ENCODE data around the gene MBOAT1. TPM values are rescaled to one million over a fixed set of nuclear protein-coding genes. Genes with fewer than 3 reads are reported as not detected.

The MBOAT1 gene
- total RNA-seq, 1 donor from 2014 or later, result 34.9 TPM

DNA sequence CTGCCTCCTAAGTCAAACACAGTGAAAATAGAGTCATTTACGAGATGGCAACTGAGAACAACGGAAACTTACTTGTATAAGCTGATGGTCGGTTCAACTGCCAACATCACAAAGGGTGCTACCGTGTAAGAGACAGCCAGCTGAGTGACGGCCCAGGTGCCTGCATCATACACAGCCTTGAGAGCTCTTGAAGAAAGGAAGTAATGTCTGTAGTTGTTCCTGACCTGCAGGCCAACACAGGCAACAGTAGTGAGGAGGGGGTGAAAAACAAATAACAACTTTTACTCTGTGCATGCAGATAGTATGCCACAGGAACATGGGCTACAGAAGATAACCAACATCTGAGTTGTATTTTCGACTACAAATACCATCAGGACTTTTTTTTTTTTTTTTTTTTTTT lies 102.7 kb downstream of the MBOAT1 start:
- intact Hi-C loops (cut with micrococcal nuclease), result no loop called here

GRCh38 chr6:20105838-20106237 lies 106.4 kb downstream of the MBOAT1 start:
- intact Hi-C loops (cut with micrococcal nuclease), result no loop called here

GRCh38 chr6:20104696-20105095 lies 107.6 kb downstream of the MBOAT1 start:
- intact Hi-C loops (cut with micrococcal nuclease), result no loop called here

- intact Hi-C loops (cut with micrococcal nuclease), result no loop called here
Measured at GRCh38 chr6:20102397-20103073, 109.7 kb downstream of the MBOAT1 start.

DNA sequence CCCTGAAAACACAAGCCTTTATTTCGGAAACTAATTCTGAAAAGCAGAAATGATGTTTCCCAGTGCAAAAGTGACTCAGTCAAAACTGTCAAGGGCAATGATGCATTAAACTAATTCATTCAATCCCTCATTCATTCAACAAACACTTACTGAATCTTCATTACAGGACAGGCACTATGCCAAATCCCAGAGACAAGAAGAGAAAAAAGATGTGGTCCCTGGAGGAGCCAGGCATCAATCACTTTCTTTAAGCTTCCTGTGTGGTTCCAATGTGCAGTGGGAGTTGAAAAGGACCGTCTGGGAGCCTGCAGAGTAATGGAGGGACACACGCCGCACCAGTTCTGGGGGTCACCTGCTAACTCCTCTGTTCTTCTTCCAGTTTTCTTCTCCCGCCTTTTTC lies 113.1 kb downstream of the MBOAT1 start:
- intact Hi-C loops (cut with micrococcal nuclease), result no loop called here

DNA sequence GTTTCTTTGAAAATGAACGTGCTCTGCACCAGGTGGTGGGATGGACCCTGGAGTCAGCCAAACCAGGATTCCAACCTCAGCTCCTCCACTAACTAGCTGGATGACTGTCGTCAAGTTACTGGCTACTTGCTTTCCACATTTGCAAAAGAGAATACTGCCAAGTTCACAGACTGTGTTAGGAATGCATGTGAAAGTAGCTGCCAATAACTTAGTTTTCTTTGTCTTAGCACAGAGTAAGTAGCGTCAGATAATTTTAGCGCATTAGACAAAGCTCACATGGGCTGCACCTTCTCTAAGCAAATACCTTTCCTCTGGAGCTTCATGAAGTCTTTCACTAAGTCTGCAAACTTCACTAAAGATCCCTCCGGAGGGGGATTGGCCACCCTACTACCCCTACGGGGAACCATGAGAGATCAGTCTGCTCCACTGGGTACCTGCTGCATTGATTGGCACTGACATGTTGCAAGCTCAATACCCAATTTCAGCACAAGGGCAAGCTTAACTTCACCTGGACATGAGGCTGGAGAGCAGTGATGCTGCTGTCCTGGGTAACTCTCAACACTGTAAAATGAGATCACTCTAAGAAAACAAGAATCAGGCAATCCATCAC lies 113.9 kb downstream of the MBOAT1 start:
- intact Hi-C loops (cut with micrococcal nuclease), result no loop called here

- intact Hi-C loops (cut with micrococcal nuclease), result no loop called here
Measured at GRCh38 chr6:20096536-20096935, 115.7 kb downstream of the MBOAT1 start.

DNA sequence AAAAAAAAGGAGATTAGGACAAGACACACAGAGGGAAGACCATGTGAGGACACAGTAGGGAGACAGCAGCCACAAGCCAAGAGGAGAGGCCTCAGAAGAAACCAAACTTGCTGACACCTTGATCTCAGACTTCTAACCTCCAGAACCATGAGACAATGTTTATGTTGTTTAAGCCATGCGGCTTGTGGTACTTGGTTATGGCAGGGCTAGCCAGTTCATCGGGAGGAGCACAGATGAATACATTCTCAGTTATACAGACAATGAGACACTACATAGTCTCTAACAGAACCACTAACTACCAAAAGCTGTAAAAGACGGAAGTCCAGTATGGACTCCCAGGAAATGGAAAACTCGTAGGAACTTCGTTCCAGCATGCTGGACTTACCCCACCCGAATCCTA lies 116.8 kb downstream of the MBOAT1 start:
- intact Hi-C loops (cut with micrococcal nuclease), result no loop called here

DNA sequence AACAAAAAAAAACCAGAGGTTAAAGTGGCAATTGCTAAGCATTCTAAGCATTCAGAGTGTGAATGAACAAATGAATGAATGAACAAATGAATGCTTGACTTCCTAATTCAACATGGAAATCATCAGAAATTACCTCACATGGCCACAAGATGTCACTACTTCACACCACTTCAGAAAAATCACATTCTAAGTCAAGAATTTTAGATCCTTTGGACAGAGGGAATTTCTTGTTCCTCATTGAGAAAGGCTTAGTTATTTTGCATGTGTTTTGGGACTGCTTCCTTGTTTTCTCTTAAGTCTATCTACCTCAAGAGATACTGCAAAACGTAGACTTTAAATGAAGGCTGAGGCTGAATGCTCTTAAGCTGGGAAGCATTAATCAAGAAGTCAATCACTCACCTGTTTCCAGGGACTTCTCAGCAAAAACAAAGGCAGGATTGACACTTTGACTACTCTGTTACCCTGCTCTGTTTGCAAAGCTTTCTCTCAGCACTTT lies 120.2 kb downstream of the MBOAT1 start:
- intact Hi-C loops (cut with micrococcal nuclease), result loop anchor here (1.0 to 5.0 kb wide), 4 partner anchors 180 to 1500 kb away; partner anchors contain the start of gene SOX4

DNA sequence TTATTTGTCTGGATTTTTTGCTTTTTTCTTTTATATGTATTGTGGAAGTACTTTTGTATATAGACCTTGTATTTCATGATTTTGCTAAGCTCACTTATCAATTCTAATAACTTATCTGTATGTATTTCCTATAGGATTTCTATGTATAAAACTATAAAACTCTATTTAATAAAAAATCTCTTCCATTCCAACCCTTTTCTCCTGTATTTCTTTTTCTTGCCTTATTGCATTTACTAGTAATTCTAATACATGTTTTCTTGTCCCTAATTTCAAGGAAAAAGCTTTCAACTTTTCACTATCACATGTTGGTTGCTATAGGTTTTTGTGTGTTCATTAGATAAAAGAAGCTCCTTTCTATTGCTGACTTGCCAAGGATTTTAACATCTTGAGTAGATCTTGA lies 125.3 kb downstream of the MBOAT1 start:
- intact Hi-C loops (cut with micrococcal nuclease), result no loop called here

DNA sequence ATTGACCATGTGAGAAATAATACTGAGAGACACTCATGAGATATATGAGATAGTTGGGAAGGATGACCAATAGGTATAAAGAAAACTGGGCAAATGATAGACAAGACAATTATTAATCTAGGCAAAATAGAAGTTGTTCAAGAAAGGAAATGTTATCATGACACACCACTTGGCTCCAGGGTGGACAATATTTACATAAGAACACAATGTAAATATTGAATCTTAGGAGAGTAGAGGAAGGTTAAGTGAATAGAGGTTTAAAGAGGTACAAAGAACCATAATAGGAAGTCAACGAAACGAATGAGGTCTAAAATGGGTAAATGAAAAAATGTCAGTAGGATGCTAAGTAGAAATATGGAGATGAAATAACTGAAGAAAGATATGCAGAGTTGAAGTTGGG lies 126.5 kb downstream of the MBOAT1 start:
- intact Hi-C loops (cut with micrococcal nuclease), result no loop called here

- intact Hi-C loops (cut with micrococcal nuclease), result no loop called here
Measured at GRCh38 chr6:20084411-20084810, 127.9 kb downstream of the MBOAT1 start.

GRCh38 chr6:20071998-20072397 lies 140.3 kb downstream of the MBOAT1 start:
- intact Hi-C loops (cut with micrococcal nuclease), result no loop called here

DNA sequence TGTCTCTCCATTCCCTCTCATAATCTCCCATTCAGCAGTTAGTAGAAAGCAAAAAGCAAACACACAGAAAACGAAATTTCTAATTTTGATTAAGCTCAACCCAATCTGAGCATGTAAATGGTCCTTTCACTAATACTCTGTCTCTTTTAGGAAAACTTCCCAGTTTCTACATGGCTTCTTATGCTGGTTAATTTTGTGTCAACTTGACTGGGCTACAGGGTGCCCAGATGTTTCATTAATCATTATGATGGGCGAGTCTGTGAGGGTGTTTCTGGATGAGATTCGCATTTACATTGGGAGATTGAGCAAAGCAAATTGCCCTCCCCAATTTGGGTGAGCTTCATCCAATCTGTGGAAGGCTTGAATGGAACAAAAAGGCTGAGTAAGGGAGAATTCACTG lies 142.2 kb downstream of the MBOAT1 start:
- intact Hi-C loops (cut with micrococcal nuclease), result no loop called here

GRCh38 chr6:20069021-20069522 lies 143.2 kb downstream of the MBOAT1 start:
- intact Hi-C loops (cut with micrococcal nuclease), result no loop called here

- intact Hi-C loops (cut with micrococcal nuclease), result no loop called here
Measured at GRCh38 chr6:20068421-20068988, 143.8 kb downstream of the MBOAT1 start.

- intact Hi-C loops (cut with micrococcal nuclease), result no loop called here
Measured at GRCh38 chr6:20061952-20062351, 150.3 kb downstream of the MBOAT1 start.

DNA sequence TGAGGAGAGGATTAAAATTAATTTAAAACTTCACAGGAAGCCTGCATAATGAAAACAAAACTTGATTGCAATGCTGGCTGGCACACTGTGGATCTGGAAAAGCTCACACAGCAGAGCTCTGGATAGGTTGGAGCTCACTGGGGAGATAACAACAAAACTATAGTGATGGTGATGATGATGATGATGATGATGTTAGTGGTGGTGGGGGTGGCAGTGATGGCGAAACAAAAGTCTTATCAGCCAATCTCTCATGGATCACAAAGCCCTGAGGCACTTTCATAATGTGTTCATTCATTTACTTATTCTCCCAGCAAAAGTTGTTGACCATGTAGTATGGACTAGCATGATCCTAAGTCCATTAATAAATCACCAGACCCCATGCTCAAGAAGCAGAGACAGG lies 152.0 kb downstream of the MBOAT1 start:
- intact Hi-C loops (cut with micrococcal nuclease), result no loop called here

GRCh38 chr6:20058912-20059311 lies 153.4 kb downstream of the MBOAT1 start:
- intact Hi-C loops (cut with micrococcal nuclease), result loop anchor here (5.0 kb wide), 1 partner anchor 1062 kb away; no protein-coding TSS in a partner anchor

DNA sequence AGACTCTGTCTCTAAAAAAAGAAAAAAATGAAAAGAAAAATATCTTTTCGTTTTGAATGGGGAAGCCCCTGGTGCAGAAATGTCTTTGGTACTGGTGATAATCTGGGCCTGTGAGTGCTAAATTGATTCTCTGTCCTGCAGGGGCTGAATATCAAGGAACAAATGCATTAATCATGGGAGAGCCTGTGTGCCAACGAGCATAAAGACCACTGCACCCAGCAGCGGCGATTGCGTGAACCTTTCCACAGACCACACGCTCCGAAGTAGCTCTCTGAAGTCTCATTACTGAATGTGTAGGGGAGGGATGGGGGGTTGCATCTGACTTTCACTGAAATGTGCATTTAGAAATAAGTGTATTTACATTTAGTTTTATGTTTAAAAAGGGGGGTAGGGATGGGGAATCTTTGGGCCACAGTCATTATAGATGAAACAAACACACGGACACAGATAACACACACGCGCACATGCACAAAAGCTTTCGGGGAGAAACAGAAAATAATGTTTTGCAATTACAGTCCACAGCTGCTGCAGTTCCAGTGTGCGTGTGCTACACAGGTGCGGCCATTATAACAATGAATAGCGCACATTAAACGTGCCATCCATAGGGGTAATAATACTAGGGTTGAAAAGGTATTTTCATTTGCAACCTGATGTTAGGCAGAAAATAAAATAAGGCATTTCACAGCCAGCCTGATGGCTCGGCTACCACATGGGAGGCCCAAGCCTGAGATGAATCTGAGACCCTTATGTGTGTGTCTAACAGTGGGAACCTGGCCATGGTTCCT lies 154.0 kb downstream of the MBOAT1 start:
- intact Hi-C loops (cut with micrococcal nuclease), result loop anchor here (5.0 kb wide), 1 partner anchor 1061 kb away; no protein-coding TSS in a partner anchor

GRCh38 chr6:20056350-20056992 lies 155.8 kb downstream of the MBOAT1 start:
- intact Hi-C loops (cut with micrococcal nuclease), result loop anchor here (2.0 to 5.0 kb wide), 2 partner anchors 1059 to 1460 kb away; no protein-coding TSS in a partner anchor

Data from T-helper 2 cell treated with Interferon-gamma antibody and Interleukin-4, amounts not matched to agents 100 ng/mL and 5 ng/mL, for 36 hours (primary cell).